Loucy (cell line): ENCODE results near the gene SH3PXD2A.

ENCODE experiments used
- CTCF ChIP-seq: fragments of 200-600 bp; sonication (generic); conservative IDR thresholded peaks from 2 replicates; pipeline ENCODE4 v1.5.1; 2014; ENCODE audit warnings: mild to moderate bottlenecking, antibody characterized with exemption, low read length
- EZH2phosphoT487 ChIP-seq: fragments of 200-600 bp; IDR thresholded peaks from 2 replicates; pipeline ENCODE4 v1.6.1; 2018; ENCODE audit warnings: antibody characterized with exemption, mild to moderate bottlenecking, moderate library complexity, borderline replicate concordance

DNA sequence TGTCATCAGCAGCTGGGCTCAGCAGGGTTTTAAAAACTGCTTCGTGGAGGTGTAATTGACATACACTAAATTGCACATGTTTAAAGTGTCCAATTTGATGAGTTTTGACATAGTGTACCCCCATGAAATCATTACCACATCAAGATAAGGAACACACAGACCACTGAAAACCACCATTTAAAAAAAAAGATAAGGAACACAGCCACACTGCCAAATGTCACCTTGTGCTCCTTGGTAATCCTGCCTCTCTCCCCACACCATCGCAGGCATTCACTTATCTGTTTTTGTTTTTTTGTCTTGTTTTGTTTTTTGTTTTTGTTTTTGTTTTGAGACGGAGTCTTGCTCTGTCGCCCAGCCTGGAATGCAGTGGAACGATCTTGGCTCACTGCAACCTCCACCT is 286.9 kb downstream of the SH3PXD2A start:
- no peak for TF ChIP-seq EZH2phosphoT487
- no peak for TF ChIP-seq CTCF
